ENCODE results near the gene XPR1. TPM values are rescaled to one million over a fixed set of nuclear protein-coding genes. Genes with fewer than 3 reads are reported as not detected.
A peak's percentile ranks its signal among the peaks of the same experiment; 100 is the strongest.

The XPR1 gene
- total RNA-seq, 3 donors from 2014 or later = 19.0 to 49.5 (median 35.7) TPM

DNA sequence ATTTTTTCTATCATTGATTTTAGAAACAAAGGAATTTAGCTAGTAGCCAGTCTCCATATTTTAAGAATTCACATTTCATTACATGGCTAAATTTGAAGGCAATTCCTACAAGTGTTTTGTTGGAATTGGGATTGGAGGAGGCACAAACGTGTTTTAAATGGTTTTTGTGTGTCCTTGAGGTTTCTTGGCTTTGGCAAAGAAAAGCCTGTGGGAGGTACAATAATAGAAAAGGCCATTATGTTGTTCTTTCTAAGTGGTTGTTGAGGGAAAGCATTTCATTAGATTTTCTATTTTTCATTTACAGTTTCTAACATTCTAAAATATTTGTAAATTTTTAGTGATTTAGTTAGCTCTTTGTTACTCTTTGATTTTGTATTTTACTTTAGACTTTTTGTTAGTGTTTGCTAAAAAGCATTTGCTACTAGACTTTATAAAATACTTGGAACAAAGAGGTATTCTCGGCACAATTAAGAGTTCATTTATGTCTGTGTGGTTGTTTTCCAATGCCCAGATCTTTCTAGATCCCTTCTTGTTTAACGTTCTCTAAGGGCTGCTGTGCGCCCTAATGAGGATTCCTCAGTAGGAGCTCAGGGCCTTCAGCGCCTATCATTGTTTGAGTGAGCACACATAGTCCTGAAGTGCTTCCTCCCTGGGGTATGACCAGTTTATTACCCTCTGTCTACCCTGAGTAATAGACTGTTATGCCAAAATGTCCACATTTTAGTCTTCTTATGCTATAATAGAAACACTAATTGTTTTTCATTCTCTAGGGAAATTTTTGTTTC lies 210.9 kb downstream of the XPR1 start:
- H3K27me3 ChIP-seq = no peaks in the 10 kb centered on the region
- intact Hi-C loops (cut with DNase I; ENCODE audit: low total_unique reads) = no loop called here
- DNase-seq (ENCODE audit: low spot score in 2 of 2) = no peak
- no peaks in the 10 kb centered on the region for H3K9me3 ChIP-seq
- H3K27ac ChIP-seq = peak overlapping the region in 1 of 2 donors; percentile 8
- TF ChIP-seq POLR2AphosphoS5 (IDR thresholded peaks at IDR 0.05) (no peak), POLR2A (IDR thresholded peaks at IDR 0.05) (no peak)
- TF ChIP-seq, protein P1, sequence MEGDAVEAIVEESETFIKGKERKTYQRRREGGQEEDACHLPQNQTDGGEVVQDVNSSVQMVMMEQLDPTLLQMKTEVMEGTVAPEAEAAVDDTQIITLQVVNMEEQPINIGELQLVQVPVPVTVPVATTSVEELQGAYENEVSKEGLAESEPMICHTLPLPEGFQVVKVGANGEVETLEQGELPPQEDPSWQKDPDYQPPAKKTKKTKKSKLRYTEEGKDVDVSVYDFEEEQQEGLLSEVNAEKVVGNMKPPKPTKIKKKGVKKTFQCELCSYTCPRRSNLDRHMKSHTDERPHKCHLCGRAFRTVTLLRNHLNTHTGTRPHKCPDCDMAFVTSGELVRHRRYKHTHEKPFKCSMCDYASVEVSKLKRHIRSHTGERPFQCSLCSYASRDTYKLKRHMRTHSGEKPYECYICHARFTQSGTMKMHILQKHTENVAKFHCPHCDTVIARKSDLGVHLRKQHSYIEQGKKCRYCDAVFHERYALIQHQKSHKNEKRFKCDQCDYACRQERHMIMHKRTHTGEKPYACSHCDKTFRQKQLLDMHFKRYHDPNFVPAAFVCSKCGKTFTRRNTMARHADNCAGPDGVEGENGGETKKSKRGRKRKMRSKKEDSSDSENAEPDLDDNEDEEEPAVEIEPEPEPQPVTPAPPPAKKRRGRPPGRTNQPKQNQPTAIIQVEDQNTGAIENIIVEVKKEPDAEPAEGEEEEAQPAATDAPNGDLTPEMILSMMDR (IDR thresholded peaks at IDR 0.05) = no peak
- H3K4me3 ChIP-seq = no peak overlapping the region
- no peaks in the 10 kb centered on the region for H3K4me1 ChIP-seq
- no peaks in the 10 kb centered on the region for H3K36me3 ChIP-seq

DNA sequence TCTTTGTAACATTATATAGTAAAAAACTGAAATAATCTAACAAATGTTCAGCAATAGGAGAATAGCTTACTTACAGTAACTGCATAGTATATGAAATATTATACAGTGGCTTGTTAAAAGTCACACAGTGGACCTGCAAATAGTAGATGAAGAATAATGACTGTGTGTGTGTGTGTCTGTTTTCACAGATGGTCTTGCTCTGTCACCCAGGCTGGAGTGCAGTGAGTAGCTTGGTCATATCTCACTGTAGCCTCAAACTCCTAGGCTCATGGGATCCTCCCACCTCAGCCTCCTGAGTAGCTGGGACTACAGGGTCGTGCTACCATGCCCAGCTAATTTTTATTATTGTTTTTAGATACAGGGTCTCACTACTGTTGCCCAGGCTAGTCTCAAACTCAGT lies 213.5 kb downstream of the XPR1 start:
- no peak overlapping the region for H3K27ac ChIP-seq
- H3K9me3 ChIP-seq = no peaks in the 10 kb centered on the region
- intact Hi-C loops (cut with DNase I; ENCODE audit: low total_unique reads) = no loop called here
- no peak overlapping the region for H3K4me3 ChIP-seq
- TF ChIP-seq POLR2AphosphoS5 (IDR thresholded peaks at IDR 0.05) (no peak), POLR2A (IDR thresholded peaks at IDR 0.05) (no peak)
- TF ChIP-seq, protein P1 (IDR thresholded peaks at IDR 0.05) = no peak
- no peak for DNase-seq (ENCODE audit: low spot score in 2 of 2)
- no peaks in the 10 kb centered on the region for H3K4me1 ChIP-seq
- no peaks in the 10 kb centered on the region for H3K36me3 ChIP-seq
- no peaks in the 10 kb centered on the region for H3K27me3 ChIP-seq

DNA sequence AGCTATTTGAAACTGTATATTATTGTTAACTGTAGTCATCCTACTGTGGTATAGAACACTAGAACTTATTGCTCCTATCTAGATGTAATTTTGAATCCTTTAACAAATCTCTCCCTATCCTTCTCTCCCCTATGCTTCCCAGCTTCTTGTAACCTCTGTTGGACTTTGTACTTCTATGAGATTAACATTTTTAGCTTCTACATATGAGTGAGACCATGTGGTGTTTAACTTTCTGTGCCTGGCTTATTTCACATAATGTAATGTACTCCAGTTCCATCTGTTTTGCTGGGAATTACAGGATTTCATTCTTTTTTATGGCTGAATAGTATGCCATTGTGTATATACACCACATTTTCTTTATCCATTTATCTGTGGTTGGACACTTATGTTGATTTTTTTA lies 216.4 kb downstream of the XPR1 start:
- H3K9me3 ChIP-seq = no peaks in the 10 kb centered on the region
- no peak overlapping the region for H3K27ac ChIP-seq
- intact Hi-C loops (cut with DNase I; ENCODE audit: low total_unique reads) = no loop called here
- H3K27me3 ChIP-seq = no peaks in the 10 kb centered on the region
- H3K4me1 ChIP-seq = no peaks in the 10 kb centered on the region
- no peaks in the 10 kb centered on the region for H3K36me3 ChIP-seq
- H3K4me3 ChIP-seq = no peak overlapping the region
- TF ChIP-seq POLR2AphosphoS5 (IDR thresholded peaks at IDR 0.05) = no peak
- TF ChIP-seq POLR2A (IDR thresholded peaks at IDR 0.05) = no peak
- TF ChIP-seq, protein P1 (IDR thresholded peaks at IDR 0.05) = no peak
- no peak for DNase-seq (ENCODE audit: low spot score in 2 of 2)

DNA sequence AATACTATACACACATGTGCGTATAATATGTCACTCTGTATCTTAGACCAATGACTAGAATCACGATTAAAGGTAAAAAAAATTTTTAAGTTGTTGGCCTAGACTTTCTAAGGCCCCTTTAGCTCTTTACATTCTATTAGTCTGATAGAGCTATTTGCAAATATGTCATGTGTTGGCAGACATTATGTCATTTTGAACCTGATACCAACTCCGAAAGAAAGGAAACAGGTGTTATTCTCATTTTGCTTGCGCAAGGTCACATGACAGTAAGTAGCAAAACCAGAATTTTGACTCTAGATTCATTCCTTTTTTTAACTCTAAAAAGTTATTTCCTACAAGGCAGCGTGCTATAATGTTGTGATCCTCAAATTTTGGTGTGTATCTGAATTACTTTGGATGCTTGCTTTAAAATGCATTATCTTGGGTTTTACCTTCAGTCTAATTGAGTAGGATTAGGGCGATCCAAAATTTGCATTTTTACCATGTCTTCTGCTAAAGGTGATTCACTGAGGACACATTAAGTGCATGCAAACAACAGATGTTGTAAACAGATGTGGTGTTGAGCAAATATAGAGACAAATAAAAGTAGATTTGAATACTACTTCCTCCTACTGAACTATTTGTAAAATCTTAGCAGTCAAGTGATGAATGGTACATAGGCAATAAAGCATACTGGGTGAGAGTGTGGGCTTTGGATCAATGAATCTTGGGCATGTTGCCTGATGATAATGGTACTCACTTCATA lies 217.4 kb downstream of the XPR1 start:
- Histone ChIP-seq H3K27me3 (no peaks in the 10 kb centered on the region), H3K27ac (no peak overlapping the region), H3K36me3 (no peaks in the 10 kb centered on the region), H3K4me3 (no peak overlapping the region), H3K9me3 (no peaks in the 10 kb centered on the region), H3K4me1 (no peaks in the 10 kb centered on the region)
- TF ChIP-seq POLR2A (IDR thresholded peaks at IDR 0.05) = no peak
- no peak for TF ChIP-seq POLR2AphosphoS5 (IDR thresholded peaks at IDR 0.05)
- TF ChIP-seq, protein P1 (IDR thresholded peaks at IDR 0.05) = no peak
- intact Hi-C loops (cut with DNase I; ENCODE audit: low total_unique reads) = no loop called here
- no peak for DNase-seq (ENCODE audit: low spot score in 2 of 2)
